Activated naive CD4-positive, alpha-beta T cell (primary cell): ENCODE measurements around the gene ALDOB.

ENCODE experiments used
- DNase-seq, 4 experiments: peaks; one replicate each; lab custom pipeline; 2025; lab: John Stamatoyannopoulos, UW

Gene ALDOB

GRCh38 chr9:101435601-101436079 is at the start of gene ALDOB:
TSS of gene ALDOB (minus strand) at chr9:101435774. CDS start at chr9:101430887, 4,887 bp downstream.
- no peak for DNase-seq

- DNase-seq = no peak
These were observed 48.5 kb upstream of the ALDOB start for GRCh38 chr9:101484046-101484445.

GRCh38 chr9:101481261-101481660 is 45.7 kb upstream of the ALDOB start:
- DNase-seq = no peak

GRCh38 chr9:101480386-101480785 is 44.8 kb upstream of the ALDOB start:
- DNase-seq = no peak

- no peak for DNase-seq
These were observed 43.9 kb upstream of the ALDOB start for GRCh38 chr9:101479338-101480030.

- DNase-seq = no peak
These were observed 43.3 kb upstream of the ALDOB start for GRCh38 chr9:101478906-101479305.

GRCh38 chr9:101478444-101478843 is 42.9 kb upstream of the ALDOB start:
- DNase-seq = no peak

- DNase-seq = no peak
These were observed 42.2 kb upstream of the ALDOB start for GRCh38 chr9:101477736-101478135.

- DNase-seq = no peak
These were observed 41.6 kb upstream of the ALDOB start for GRCh38 chr9:101477214-101477613.

GRCh38 chr9:101476576-101477208 is 41.1 kb upstream of the ALDOB start:
- no peak for DNase-seq

- no peak for DNase-seq
These were observed 37.3 kb upstream of the ALDOB start for GRCh38 chr9:101472891-101473290.

GRCh38 chr9:101470929-101471328 is 35.4 kb upstream of the ALDOB start:
- DNase-seq = no peak

- DNase-seq = no peak
These were observed 34.4 kb upstream of the ALDOB start for GRCh38 chr9:101470021-101470420.

- DNase-seq = no peak
These were observed 33.5 kb upstream of the ALDOB start for GRCh38 chr9:101469026-101469425.

GRCh38 chr9:101468116-101468515 is 32.5 kb upstream of the ALDOB start:
- DNase-seq = no peak

- no peak for DNase-seq
These were observed 32.1 kb upstream of the ALDOB start for GRCh38 chr9:101467690-101468089.

GRCh38 chr9:101466863-101467262 is 31.3 kb upstream of the ALDOB start:
- DNase-seq = no peak

GRCh38 chr9:101465326-101465915 is 29.8 kb upstream of the ALDOB start:
- no peak for DNase-seq

- no peak for DNase-seq
These were observed 27.8 kb upstream of the ALDOB start for GRCh38 chr9:101463397-101463796.

GRCh38 chr9:101462558-101462957 is 27.0 kb upstream of the ALDOB start:
- DNase-seq = no peak

GRCh38 chr9:101460965-101461364 is 25.4 kb upstream of the ALDOB start:
- DNase-seq = no peak

GRCh38 chr9:101458963-101459631 is 23.5 kb upstream of the ALDOB start:
- no peak for DNase-seq

GRCh38 chr9:101457003-101457402 is 21.4 kb upstream of the ALDOB start:
- DNase-seq = no peak
